GM19099 (cell line): ENCODE results near the gene PDE4B.

Experiments
- POLR2A ChIP-seq: IDR thresholded peaks from 3 replicates; pipeline ENCODE4 v1.6.1; 2011; ENCODE audit warnings: low read depth; ENCODE audit not compliant: insufficient read length; ENCODE audit errors: extremely low read depth

PDE4B gene

DNA sequence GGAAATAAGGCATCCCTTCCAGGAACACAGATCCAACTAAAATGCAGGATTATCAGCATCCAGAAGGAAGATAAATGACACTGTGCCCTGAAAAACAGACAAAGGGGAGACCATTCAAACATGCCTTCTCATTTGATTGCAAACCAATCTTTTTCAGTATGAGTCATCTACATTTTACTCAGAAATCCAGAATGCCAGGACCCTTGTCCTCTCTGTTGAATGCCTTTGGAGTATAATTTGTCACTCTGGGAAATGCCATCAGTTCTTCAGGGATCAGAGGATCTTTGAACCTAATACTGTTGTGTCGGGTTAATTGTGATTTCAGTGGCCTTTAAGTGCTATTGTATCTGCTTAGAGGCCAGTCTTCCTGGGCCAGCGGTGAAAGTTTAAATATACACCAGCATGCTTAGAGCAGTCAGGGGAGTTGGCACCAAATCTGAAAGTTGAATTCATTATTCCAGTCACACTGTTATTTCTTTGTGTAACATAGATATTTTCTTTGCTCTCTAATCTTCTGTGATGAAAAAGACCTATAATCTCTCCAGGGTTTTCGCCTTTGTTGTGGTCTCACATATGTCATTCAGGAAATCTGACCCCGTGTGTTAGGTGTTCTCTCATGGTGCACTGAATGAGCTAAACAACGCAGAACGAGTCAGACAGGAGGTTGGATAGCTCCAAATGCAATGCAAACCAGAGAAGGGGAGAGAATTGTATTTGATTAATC lies 376.4 kb downstream of the PDE4B start:
- TF ChIP-seq POLR2A = no peak

DNA sequence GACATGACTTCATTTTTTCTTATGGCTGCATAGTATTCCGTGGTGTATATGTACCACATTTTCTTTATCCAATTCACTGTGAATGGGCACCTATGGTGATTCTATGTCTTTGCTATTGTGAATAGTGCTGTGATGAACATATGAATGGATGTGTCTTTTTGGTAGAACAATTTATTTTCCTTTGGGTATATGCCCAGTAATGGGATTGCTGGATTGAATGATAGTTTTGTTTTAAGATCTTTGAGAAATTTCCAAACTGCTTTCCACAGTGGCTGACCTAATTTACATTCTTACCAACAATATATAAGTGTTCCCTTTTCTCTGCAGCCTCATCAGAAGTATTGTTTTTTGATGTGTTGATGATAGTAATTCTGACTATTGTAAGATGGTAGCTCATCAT lies 379.6 kb downstream of the PDE4B start:
- TF ChIP-seq POLR2A = no peak

- no peak for TF ChIP-seq POLR2A
Observed at GRCh38 chr1:66175098-66175497, 382.4 kb downstream of the PDE4B start.

DNA sequence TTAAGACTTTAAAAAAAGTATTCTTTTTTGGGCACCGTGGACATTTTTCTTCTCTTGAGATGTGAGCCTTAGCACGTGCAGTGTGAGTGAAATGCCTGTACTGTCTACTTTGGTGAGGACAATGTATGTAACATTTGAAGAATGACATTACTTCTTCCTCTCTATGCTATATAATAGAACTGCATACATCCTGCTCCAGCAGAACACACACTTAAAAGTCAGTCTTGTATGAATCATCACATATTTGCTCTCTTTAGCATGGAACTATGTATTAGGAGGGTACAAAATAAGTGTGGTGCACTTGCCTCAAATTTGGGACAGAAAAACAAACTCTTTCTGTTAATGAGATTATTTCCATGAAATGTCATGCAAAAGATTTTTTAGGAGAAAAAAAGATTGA lies 382.9 kb downstream of the PDE4B start:
- no peak for TF ChIP-seq POLR2A

DNA sequence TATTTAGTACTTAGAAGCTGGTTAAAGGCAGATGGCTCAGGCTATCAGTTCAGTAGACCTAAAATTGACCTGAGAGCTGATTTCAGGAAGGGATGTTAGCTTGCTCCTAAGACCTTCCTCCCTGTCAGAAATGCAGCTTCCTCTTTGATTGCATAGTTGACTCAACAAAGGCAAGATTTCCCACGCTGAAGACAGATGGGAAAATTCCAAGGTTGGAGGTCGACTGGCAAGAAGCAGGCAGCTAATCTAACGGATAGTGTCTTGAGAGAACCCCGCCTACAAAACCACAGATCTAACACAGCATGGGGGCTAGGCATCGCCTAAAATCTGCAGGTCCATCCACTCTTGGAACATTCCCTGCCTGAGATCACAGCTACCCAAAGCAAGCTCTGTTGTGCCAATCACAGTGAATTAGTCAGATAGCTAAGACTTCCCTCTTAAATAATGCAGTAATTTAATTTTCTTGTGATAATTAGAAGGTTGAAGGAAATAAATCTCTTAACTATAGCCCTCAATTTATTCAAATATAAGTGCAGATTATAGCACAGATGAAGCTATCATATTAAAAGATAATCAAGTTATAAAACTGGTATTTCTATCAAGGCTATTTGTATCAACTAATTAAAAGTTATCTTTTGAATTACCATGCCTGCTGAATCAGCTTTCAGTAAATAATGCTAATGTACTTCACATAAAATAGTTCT lies 383.5 kb downstream of the PDE4B start:
- TF ChIP-seq POLR2A = no peak

- TF ChIP-seq POLR2A = no peak
Observed at GRCh38 chr1:66176832-66177231, 384.1 kb downstream of the PDE4B start.

GRCh38 chr1:66177510-66177909 lies 384.8 kb downstream of the PDE4B start:
- TF ChIP-seq POLR2A = no peak

- no peak for TF ChIP-seq POLR2A
Observed at GRCh38 chr1:66182026-66182425, 389.3 kb downstream of the PDE4B start.

DNA sequence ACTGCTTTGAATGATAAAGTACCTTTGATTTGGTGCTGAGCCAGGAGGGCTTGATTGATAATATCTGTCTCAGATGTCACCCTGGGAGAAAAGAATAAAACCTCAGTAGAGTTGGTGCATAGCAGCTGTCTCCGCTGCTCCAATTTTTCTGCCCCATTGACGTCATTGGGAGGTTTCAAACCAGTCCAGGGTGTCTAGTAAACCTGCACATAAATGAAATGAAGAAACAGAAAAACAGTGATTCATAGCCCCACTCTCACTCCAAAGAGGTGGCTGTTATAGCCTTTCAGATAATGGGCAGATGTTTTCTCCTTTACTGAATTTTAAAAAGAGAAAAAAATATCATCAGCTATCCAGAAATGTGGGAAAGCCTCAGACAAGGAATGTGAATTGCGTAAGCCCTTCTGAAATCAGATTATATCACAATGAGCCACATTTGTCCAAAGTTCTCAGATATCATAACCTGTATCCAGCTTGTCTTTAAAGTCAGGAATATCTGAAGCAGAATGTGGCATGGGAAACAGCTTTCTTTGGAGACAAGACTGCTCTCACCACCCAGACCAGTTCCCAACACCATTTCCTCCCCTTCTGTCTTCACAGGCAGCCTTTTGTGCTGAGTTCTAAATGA lies 390.0 kb downstream of the PDE4B start:
- no peak for TF ChIP-seq POLR2A

DNA sequence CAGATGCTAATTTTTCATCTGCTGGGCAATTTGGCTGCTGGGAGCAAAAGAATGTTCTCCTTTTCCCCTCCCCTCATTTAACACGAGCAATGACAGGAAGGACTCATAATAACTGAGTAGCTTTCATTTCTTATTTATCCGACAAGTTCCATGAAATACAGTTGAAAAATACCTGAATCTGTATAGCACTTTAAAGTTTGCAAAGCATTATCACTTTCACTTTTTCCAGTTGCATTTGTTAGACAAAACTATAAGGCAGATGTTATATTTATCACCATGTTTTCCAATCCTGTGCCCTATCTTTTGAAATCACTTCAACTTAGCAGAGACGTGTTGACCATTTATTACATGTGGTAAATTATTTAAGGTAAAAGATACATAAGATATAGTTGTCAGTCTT lies 390.7 kb downstream of the PDE4B start:
- no peak for TF ChIP-seq POLR2A

DNA sequence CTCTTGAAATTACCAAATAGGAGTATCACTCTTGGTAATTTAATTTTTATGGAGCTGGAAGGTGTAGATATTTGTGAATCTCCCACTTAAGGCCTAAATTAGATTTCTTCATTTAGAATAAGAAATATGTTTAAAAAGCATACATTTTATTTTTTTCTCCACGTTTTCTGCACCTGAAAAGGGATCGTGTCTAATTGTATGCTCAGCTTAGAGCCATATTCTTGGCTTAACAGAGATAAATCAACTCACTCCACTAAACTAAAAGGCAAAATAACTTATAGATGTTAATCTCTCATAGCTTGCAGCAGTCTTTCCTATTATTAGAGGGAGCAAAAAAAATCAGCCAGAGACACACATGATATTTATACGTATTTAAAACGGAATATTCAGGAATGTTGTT lies 404.4 kb downstream of the PDE4B start:
- TF ChIP-seq POLR2A = no peak

DNA sequence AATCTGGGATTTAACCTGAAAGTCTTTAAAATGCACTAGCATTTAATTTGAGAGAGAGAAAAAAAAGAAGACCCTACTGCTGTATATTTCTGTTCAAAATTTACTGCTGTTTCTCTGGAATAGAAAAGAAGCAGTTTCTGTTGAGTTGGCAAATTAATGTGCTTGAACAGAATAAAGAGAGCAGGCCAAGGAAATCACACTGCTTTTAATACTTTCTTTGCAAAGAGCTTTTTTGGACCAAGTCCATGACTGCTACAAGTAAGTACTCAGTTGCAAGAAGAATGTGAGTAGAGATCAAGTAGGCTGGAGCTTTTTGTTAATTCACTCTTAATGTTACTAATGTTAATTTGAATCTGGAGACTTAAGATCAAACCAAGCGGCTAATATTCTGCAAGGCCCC lies 405.1 kb downstream of the PDE4B start:
- no peak for TF ChIP-seq POLR2A

GRCh38 chr1:66206563-66207144 lies 414.0 kb downstream of the PDE4B start:
- TF ChIP-seq POLR2A = no peak

- no peak for TF ChIP-seq POLR2A
Observed at GRCh38 chr1:66207484-66207883, 414.8 kb downstream of the PDE4B start.

DNA sequence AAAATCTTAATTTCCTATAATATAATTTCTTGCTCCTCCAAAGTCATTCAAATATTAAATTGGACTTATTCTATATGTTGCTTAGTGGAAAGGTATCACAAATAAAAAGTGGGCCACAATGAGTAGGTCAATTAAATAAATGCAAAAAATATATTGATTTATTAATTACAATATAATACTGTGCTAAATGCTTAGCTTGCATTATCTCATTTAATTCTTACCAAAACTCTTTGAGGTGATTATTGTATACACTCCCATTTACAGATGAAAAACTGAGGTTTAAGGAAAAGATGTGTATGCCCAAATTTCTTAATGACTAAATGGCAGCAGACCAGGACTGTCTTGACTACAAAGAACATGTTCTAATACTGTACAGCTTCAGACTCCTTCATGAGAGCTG lies 415.9 kb downstream of the PDE4B start:
- no peak for TF ChIP-seq POLR2A
